Endothelial cell of umbilical vein (primary cell): Measurements from ENCODE around the gene CISD3. TPM values are rescaled to one million over a fixed set of nuclear protein-coding genes. Genes with fewer than 3 reads are reported as not detected.

Experiments
- BruUV-seq: library from RNA; stranded (reverse); fragments of 400-500 nt; replicated peaks from 2 replicates; lab custom pipeline; 2021; lab: Mats Ljungman, UMichigan
- CTCF ChIA-PET: fragments of 300-600, 350-600 bp; sonication (Branson Sonifier 250); formaldehyde crosslinking; loops from one replicate; lab custom pipeline; 2021; ENCODE audit warnings: antibody characterized with exemption, inconsistent platforms; lab: Charles Lee
- POLR2A ChIA-PET: fragments of 300-600, 350-600 bp; sonication (Branson Sonifier 250); formaldehyde crosslinking; loops from one replicate; lab custom pipeline; 2021; ENCODE audit warnings: antibody characterized with exemption, inconsistent platforms; lab: Charles Lee
- DNase-seq: peaks from one replicate; pipeline ENCODE4 v3.0.0-alpha.2; 2011; ENCODE audit warnings: low read depth, low spot score
- FAIRE-seq: peaks from 2 replicates; lab custom pipeline; 2011; peaks lifted over from hg19 to GRCh38; lab: Jason Lieb, UNC
- H2AFZ ChIP-seq: 2 replicates; pipeline ENCODE4 v1.6.0; 2012; ENCODE audit warnings: low read depth, low read length, control low read depth, inconsistent platforms
- H3K27ac ChIP-seq: 2 replicates; pipeline ENCODE4 v1.5.1; 2011; ENCODE audit warnings: low read depth, mild to moderate bottlenecking, control low read depth, low read length, moderate library complexity; ENCODE audit not compliant: insufficient read depth
- H3K27me3 ChIP-seq, 2 experiments: 2 replicates each; pipeline versions ENCODE4 v1.6.0 to v1.6.1; 2011; ENCODE audit warnings: low read length in 2 of 2, mixed read lengths in 1 of 2; ENCODE audit not compliant: control insufficient read depth in 2 of 2, insufficient read depth in 2 of 2
- H3K36me3 ChIP-seq, 2 experiments: 2 replicates in 1 of 2; 3 replicates in 1 of 2; pipeline ENCODE4 v1.5.1; 2011; ENCODE audit warnings: low read length in 2 of 2, mild to moderate bottlenecking in 1 of 2, moderate library complexity in 1 of 2; ENCODE audit not compliant: control insufficient read depth in 2 of 2, insufficient read depth in 2 of 2; ENCODE audit errors: extremely low read depth in 1 of 2
- H3K4me1 ChIP-seq: 3 replicates; pipeline ENCODE4 v1.5.1; 2011; ENCODE audit warnings: mild to moderate bottlenecking, low read length; ENCODE audit not compliant: control insufficient read depth, insufficient read depth; ENCODE audit errors: extremely low read depth
- H3K4me2 ChIP-seq: 2 replicates; pipeline ENCODE4 v1.6.1; 2011; ENCODE audit warnings: low read length, control low read depth, mixed read lengths; ENCODE audit not compliant: insufficient read depth
- H3K4me3 ChIP-seq, 3 experiments: fragments of 200-600 bp in 1 of 3; sonication (generic), shearing (Covaris generic) in 1 of 3; replicated peaks in 1 of 3; 2 replicates each; pipeline ENCODE4 v1.5.1; 2011 to 2016; ENCODE audit warnings: control low read depth in 3 of 3, low read length in 3 of 3, mild to moderate bottlenecking in 2 of 3, inconsistent platforms in 1 of 3, low read depth in 1 of 3, moderate library complexity in 1 of 3; ENCODE audit not compliant: insufficient read depth in 1 of 3
- H3K79me2 ChIP-seq: 2 replicates; pipeline ENCODE4 v1.6.0; 2012; ENCODE audit warnings: low read length, inconsistent platforms; ENCODE audit not compliant: control insufficient read depth, insufficient read depth
- H3K9ac ChIP-seq: replicated peaks from 2 replicates; pipeline ENCODE3; 2011; ENCODE audit warnings: low read length, control low read depth; ENCODE audit not compliant: insufficient read depth; ENCODE audit errors: extremely low read depth
- H3K9me1 ChIP-seq: replicated peaks from 3 replicates; pipeline ENCODE4 v1.6.0; 2011; ENCODE audit warnings: mild to moderate bottlenecking, low read length; ENCODE audit not compliant: control insufficient read depth, insufficient read depth; ENCODE audit errors: extremely low read depth
- H3K9me3 ChIP-seq: replicated peaks from 2 replicates; pipeline ENCODE4 v1.5.1; 2012; ENCODE audit warnings: low read length, inconsistent platforms; ENCODE audit not compliant: control insufficient read depth, insufficient read depth
- H4K20me1 ChIP-seq: replicated peaks from 2 replicates; pipeline ENCODE3; 2011; ENCODE audit warnings: mild to moderate bottlenecking, low read length; ENCODE audit not compliant: control insufficient read depth, insufficient read depth; ENCODE audit errors: extremely low read depth
- JUN ChIP-seq: IDR thresholded peaks from 2 replicates; pipeline ENCODE4 v1.6.1; 2011; ENCODE audit warnings: borderline replicate concordance, low read depth; ENCODE audit not compliant: insufficient read length, insufficient read depth
- MYC ChIP-seq: IDR thresholded peaks from one replicate; pipeline ENCODE4 v1.6.1; 2011; ENCODE audit warnings: mild to moderate bottlenecking, low read depth, low read length
- POLR2AphosphoS5 ChIP-seq: IDR thresholded peaks from 2 replicates; pipeline ENCODE4 v1.6.1; 2012; ENCODE audit warnings: low read depth, mild to moderate bottlenecking, control low read depth, low read length, moderate library complexity; ENCODE audit not compliant: insufficient read depth
- dilution Hi-C: fragments of 300-500 bp; cut with MboI; formaldehyde crosslinking; loops from one replicate; pipeline ENCODE4 v1.15.0; 2019; ENCODE audit warnings: low sequenced_read_pairs; ENCODE audit not compliant: extremely low pct_ligation_motif_present
- intact Hi-C: fragments of 100-400 bp; cut with micrococcal nuclease; formaldehyde crosslinking; loops from one replicate; pipeline ENCODE4 v1.10.0; 2022
- polyA plus RNA-seq, 4 experiments: library from polyadenylated mRNA; depleted of rRNA in 3 of 4; stranded (reverse) in 3 of 4; unstranded in 1 of 4; fragments of >200 nt; gene quantifications; 2 replicates each; pipeline versions ENCODE4 v1.2.1 to v1.2.3, GENCODE V29; 2011 to 2012; ENCODE audit warnings: missing spikeins in 1 of 4
- total RNA-seq: library from RNA; stranded (reverse); gene quantifications from 2 replicates; pipeline ENCODE4 v1.2.3, GENCODE V29; 2021
- TF ChIP-seq, protein P1 (sequence below), 2 donors: IDR thresholded peaks; 1 replicate in 1 of 2; 2 replicates in 1 of 2; pipeline ENCODE4 v1.5.1; 2011; ENCODE audit warnings: low read length in 2 of 2, mild to moderate bottlenecking in 2 of 2, moderate library complexity in 2 of 2, control low read depth in 1 of 2, inconsistent platforms in 1 of 2, low read depth in 1 of 2; ENCODE audit not compliant: insufficient read depth in 1 of 2; ENCODE audit errors: extremely low read depth in 1 of 2

CISD3 gene
- total and polyA plus RNA-seq, 2 donors (not counting 3 experiments of a cell fraction or from before 2014, with no cell fraction given), result 8.7 to 23.7 TPM

DNA sequence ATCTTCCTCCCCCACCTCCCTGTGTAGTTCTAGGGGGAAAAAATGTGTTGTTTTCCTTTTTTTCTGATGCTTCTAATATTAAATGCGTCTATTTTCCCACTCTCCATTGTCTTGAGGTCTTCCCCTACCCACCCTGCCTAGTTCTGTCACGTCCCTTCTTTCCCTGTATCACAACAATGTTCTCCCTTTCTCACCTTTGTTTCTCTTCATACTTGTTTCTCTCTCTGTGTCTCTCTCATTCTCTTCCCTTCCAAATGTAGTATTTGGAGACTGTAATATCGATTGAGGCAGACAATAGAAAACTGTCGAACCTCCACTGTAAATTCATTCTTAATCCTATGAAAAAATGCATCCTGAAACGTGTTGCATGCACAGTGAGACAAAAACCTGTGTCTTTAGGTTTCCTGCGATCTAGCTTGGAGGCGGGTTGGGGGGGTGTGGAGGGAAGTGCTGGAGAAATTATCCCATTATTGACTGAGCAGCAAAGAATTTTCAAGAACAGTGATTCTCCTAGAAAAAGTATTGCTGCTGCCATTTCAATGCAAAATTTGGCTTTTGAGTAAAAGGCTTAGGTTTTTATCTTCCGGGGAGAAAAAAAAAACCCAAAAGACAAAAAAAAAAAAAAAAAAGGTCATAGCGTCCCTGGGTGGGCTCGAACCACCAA, 21.1 kb downstream of the CISD3 start:
- no peak for TF ChIP-seq JUN
- TF ChIP-seq, protein P1, sequence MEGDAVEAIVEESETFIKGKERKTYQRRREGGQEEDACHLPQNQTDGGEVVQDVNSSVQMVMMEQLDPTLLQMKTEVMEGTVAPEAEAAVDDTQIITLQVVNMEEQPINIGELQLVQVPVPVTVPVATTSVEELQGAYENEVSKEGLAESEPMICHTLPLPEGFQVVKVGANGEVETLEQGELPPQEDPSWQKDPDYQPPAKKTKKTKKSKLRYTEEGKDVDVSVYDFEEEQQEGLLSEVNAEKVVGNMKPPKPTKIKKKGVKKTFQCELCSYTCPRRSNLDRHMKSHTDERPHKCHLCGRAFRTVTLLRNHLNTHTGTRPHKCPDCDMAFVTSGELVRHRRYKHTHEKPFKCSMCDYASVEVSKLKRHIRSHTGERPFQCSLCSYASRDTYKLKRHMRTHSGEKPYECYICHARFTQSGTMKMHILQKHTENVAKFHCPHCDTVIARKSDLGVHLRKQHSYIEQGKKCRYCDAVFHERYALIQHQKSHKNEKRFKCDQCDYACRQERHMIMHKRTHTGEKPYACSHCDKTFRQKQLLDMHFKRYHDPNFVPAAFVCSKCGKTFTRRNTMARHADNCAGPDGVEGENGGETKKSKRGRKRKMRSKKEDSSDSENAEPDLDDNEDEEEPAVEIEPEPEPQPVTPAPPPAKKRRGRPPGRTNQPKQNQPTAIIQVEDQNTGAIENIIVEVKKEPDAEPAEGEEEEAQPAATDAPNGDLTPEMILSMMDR (IDR thresholded peaks at IDR 0.05; ENCODE audit: extremely low read depth in 1 of 2, insufficient read depth in 1 of 2, low read depth in 1 of 2, low read length in 2 of 2), result no peak
- no peak for TF ChIP-seq MYC
- no peak for TF ChIP-seq POLR2AphosphoS5
- Histone ChIP-seq H3K27me3 (no peaks in the 10 kb centered on the region), H3K9me1 (no peaks in the 10 kb centered on the region), H4K20me1 (no peaks in the 10 kb centered on the region), H3K4me2 (peak overlapping the region; percentile 88), H3K9me3 (no peaks in the 10 kb centered on the region), H3K4me1 (peaks cover 41% of the 10 kb centered on the region), H3K27ac (no peak overlapping the region), H3K36me3 (peaks cover 9 to 10% of the 10 kb centered on the region in 2 experiments), H3K79me2 (peaks cover 41% of the 10 kb centered on the region), H2AFZ (peak overlapping the region; percentile 55), H3K9ac (no peak overlapping the region), H3K4me3 (peak overlapping the region; percentile 2 to 50 (median 40))
- FAIRE-seq (no peak), DNase-seq (no peak)
- intact Hi-C loops, result loop anchor here (1.0 to 5.0 kb wide), 3 partner anchors 48 to 401 kb away; partner anchors contain the start of genes PIP4K2B and PLXDC1
- BruUV-seq, result no TSS peak
- dilution Hi-C loops, result no loop called here
- ChIA-PET POLR2A (interaction anchor here (0.7 to 0.8 kb wide), 2 partner anchors 19 to 100 kb away, joined by 5 to 9 read pairs; no protein-coding TSS in a partner anchor), CTCF (interaction anchor here (1.1 to 2.4 kb wide), 3 partner anchors 16 to 20 kb away, joined by 6 to 11 read pairs (median 6); no protein-coding TSS in a partner anchor)
